HCT116 (cell line): ENCODE results near the gene PTPRC. TPM values are rescaled to one million over a fixed set of nuclear protein-coding genes. Genes with fewer than 3 reads are reported as not detected.

Source experiments
- ATAC-seq: fragments of 200-7000 bp; cut with Tn5 transposase; 2 replicates; pipeline ENCODE4 v1.9.1; 2020; ENCODE audit warnings: mild to moderate bottlenecking, moderate library complexity
- BruUV-seq: library from RNA; stranded (reverse); fragments of 400-500 nt; replicated peaks from 2 replicates; lab custom pipeline; 2021; lab: Mats Ljungman, UMichigan
- CTCF ChIA-PET: fragments of 300-600 bp; sonication (Branson Sonifier 250); formaldehyde crosslinking; loops from one replicate; lab custom pipeline; 2021; ENCODE audit warnings: antibody characterized with exemption; lab: Charles Lee
- POLR2A ChIA-PET: fragments of 300-600, 350-600 bp; sonication (Branson Sonifier 250); formaldehyde crosslinking; loops from one replicate; lab custom pipeline; 2021; ENCODE audit warnings: antibody characterized with exemption; lab: Charles Lee
- RAD21 ChIA-PET, 2 experiments: fragments of 300-600 bp; sonication (Branson Sonifier 250); formaldehyde crosslinking; loops; one replicate each; lab custom pipeline; 2023; ENCODE audit warnings: low total read pairs in 2 of 2; ENCODE audit not compliant: uncharacterized antibody in 2 of 2, unreplicated experiment in 2 of 2, low non-redundant PET in 1 of 2; lab: Charles Lee
- DNase-seq: peaks from one replicate; pipeline ENCODE4 v3.0.0-alpha.2; 2010; ENCODE audit warnings: low read depth, low spot score
- H2AFZ ChIP-seq: fragments of 200-600 bp; shearing (Covaris generic), sonication (generic); 2 replicates; pipeline ENCODE4 v1.6.1; 2017; ENCODE audit warnings: low read depth, mixed run types, mixed read lengths, antibody characterized with exemption, low read length; ENCODE audit not compliant: poor library complexity, severe bottlenecking
- H3K27ac ChIP-seq: 2 replicates; pipeline ENCODE4 v1.5.1; 2012; ENCODE audit warnings: low read depth, low read length
- H3K27me3 ChIP-seq: fragments of 200-600 bp; sonication (generic); 2 replicates; pipeline ENCODE4 v1.6.1; 2016; ENCODE audit warnings: mixed run types, low read length, mixed read lengths; ENCODE audit not compliant: insufficient read depth
- H3K36me3 ChIP-seq, 2 experiments: fragments of 200-500 bp in 1 of 2; fragments of 200-600 bp in 1 of 2; sonication (Bioruptor generic) in 1 of 2; sonication (generic) in 1 of 2; 2 replicates each; pipeline versions ENCODE4 v1.5.1 to v1.6.1; 2014 to 2016; ENCODE audit warnings: low read length in 2 of 2, inconsistent platforms in 1 of 2, mixed read lengths in 1 of 2, mixed run types in 1 of 2; ENCODE audit not compliant: insufficient read depth in 2 of 2, control insufficient read depth in 1 of 2
- H3K4me1 ChIP-seq, 2 experiments: fragments of 200-600 bp in 1 of 2; sonication (generic) in 1 of 2; 2 replicates each; pipeline versions ENCODE4 v1.5.1 to v1.6.1; 2012 to 2017; ENCODE audit warnings: low read length in 2 of 2, inconsistent platforms in 1 of 2, mild to moderate bottlenecking in 1 of 2, mixed read lengths in 1 of 2, mixed run types in 1 of 2, moderate library complexity in 1 of 2; ENCODE audit not compliant: insufficient read depth in 2 of 2, control insufficient read depth in 1 of 2
- H3K4me2 ChIP-seq: fragments of 200-600 bp; sonication (generic); 2 replicates; pipeline ENCODE4 v1.6.1; 2017; ENCODE audit warnings: mixed run types, low read length, mixed read lengths
- H3K4me3 ChIP-seq, 2 experiments: fragments of 200-600 bp in 1 of 2; sonication (generic) in 1 of 2; replicated peaks in 1 of 2; 2 replicates each; pipeline ENCODE4 v1.5.1; 2011 to 2016; ENCODE audit warnings: low read length in 2 of 2, control low read depth in 1 of 2, low read depth in 1 of 2, mild to moderate bottlenecking in 1 of 2, mixed read lengths in 1 of 2, mixed run types in 1 of 2
- H3K79me2 ChIP-seq: fragments of 200-600 bp; sonication (generic); 2 replicates; pipeline ENCODE4 v1.6.1; 2017; ENCODE audit warnings: mild to moderate bottlenecking, mixed run types, low read length, moderate library complexity, mixed read lengths; ENCODE audit not compliant: insufficient read depth
- H3K9ac ChIP-seq: fragments of 200-600 bp; sonication (generic); 2 replicates; pipeline ENCODE4 v1.6.1; 2016; ENCODE audit warnings: low read length, mixed read lengths
- H3K9me2 ChIP-seq: fragments of 200-600 bp; sonication (generic), shearing (Covaris generic); 2 replicates; pipeline ENCODE4 v1.6.1; 2017; ENCODE audit warnings: mixed run types, mild to moderate bottlenecking, moderate library complexity; ENCODE audit not compliant: insufficient read depth
- H3K9me3 ChIP-seq, 2 experiments: fragments of 200-500 bp in 1 of 2; fragments of 200-600 bp in 1 of 2; sonication (Bioruptor generic) in 1 of 2; sonication (generic) in 1 of 2; 2 replicates each; pipeline ENCODE4 v1.6.1; 2014 to 2017; ENCODE audit warnings: low read length in 2 of 2, mixed read lengths in 2 of 2, inconsistent platforms in 1 of 2, low read depth in 1 of 2, mild to moderate bottlenecking in 1 of 2, mixed run types in 1 of 2, moderate library complexity in 1 of 2; ENCODE audit not compliant: control insufficient read depth in 1 of 2, insufficient read depth in 1 of 2
- H4K20me1 ChIP-seq: fragments of 200-600 bp; sonication (generic), shearing (Covaris generic); 2 replicates; pipeline ENCODE4 v1.6.1; 2017; ENCODE audit warnings: mixed run types, mild to moderate bottlenecking, moderate library complexity; ENCODE audit not compliant: insufficient read depth
- CEBPB ChIP-seq: IDR thresholded peaks from 2 replicates; pipeline ENCODE4 v1.6.1; 2012; ENCODE audit warnings: low read depth
- CTCF ChIP-seq, 3 experiments: fragments of 200-600 bp in 1 of 3; sonication (generic) in 1 of 3; IDR thresholded peaks in 2 of 3; conservative IDR thresholded peaks in 1 of 3; 2 replicates each; pipeline ENCODE4 v1.5.1; 2012 to 2017; ENCODE audit warnings: low read depth in 2 of 3, low read length in 2 of 3, antibody characterized with exemption in 1 of 3, borderline replicate concordance in 1 of 3, control low read depth in 1 of 3, mild to moderate bottlenecking in 1 of 3, mixed read lengths in 1 of 3, mixed run types in 1 of 3, moderate library complexity in 1 of 3; ENCODE audit not compliant: insufficient read depth in 1 of 3
- EZH2 ChIP-seq: fragments of 200-600 bp; sonication (generic); IDR thresholded peaks from 2 replicates; pipeline ENCODE4 v1.6.1; 2017; ENCODE audit warnings: antibody characterized with exemption, mixed run types
- FOSL1 ChIP-seq: IDR thresholded peaks from 2 replicates; pipeline ENCODE4 v1.6.1; 2012; ENCODE audit warnings: low read depth
- MAX ChIP-seq: IDR thresholded peaks from 2 replicates; pipeline ENCODE4 v1.6.1; 2012
- POLR2AphosphoS5 ChIP-seq: IDR thresholded peaks from 2 replicates; pipeline ENCODE4 v1.6.1; 2011; ENCODE audit warnings: mild to moderate bottlenecking, low read depth, low read length, moderate library complexity
- REST ChIP-seq: IDR thresholded peaks from 2 replicates; pipeline ENCODE4 v1.6.1; 2012; ENCODE audit warnings: low read depth
- SP1 ChIP-seq: IDR thresholded peaks from 2 replicates; pipeline ENCODE4 v1.6.1; 2012; ENCODE audit warnings: low read depth
- intact Hi-C: fragments of 100-400 bp; cut with micrococcal nuclease; formaldehyde crosslinking; loops from 2 replicates; pipeline ENCODE4 v1.10.0; 2022
- total RNA-seq: library from RNA; stranded (reverse); gene quantifications from one replicate; pipeline ENCODE4 v1.2.1, GENCODE V29; 2021; ENCODE audit not compliant: unreplicated experiment

The PTPRC gene
- total RNA-seq, 1 experiment from 2014 or later: 1.2 TPM

- Histone ChIP-seq H3K4me2 (no peak overlapping the region), H3K79me2 (no peaks in the 10 kb centered on the region)
- TF ChIP-seq REST: no peak
- no peak for TF ChIP-seq MAX
- TF ChIP-seq CEBPB: no peak
- no peak for TF ChIP-seq POLR2AphosphoS5
- no peak for TF ChIP-seq SP1
- TF ChIP-seq EZH2: no peak
- no peak for TF ChIP-seq FOSL1
- TF ChIP-seq CTCF (IDR thresholded peaks at IDR 0.05 in 2 of 3, conservative IDR thresholded peaks at IDR 0.05 in 1 of 3; ENCODE audit: borderline replicate concordance in 1 of 3, insufficient read depth in 1 of 3, low read depth in 2 of 3, low read length in 2 of 3): no peak
- TF ChIP-seq, all 23 proteins: peak for 0
- DNase-seq (no peak), ATAC-seq (no peak)
- H3K9me3 ChIP-seq: no peaks in the 10 kb centered on the region
- no TSS peak for BruUV-seq
- no peak overlapping the region for H3K4me3 ChIP-seq
- CTCF ChIA-PET: no interaction called here
- no peaks in the 10 kb centered on the region for H4K20me1 ChIP-seq
- H3K4me1 ChIP-seq: no peaks in the 10 kb centered on the region
- no peak overlapping the region for H3K27ac ChIP-seq
- no peak overlapping the region for H2AFZ ChIP-seq
- no peaks in the 10 kb centered on the region for H3K27me3 ChIP-seq
- POLR2A ChIA-PET: no interaction called here
- H3K9me2 ChIP-seq: no peaks in the 10 kb centered on the region
- RAD21 ChIA-PET: no interaction called here
- H3K36me3 ChIP-seq: no peaks in the 10 kb centered on the region
- intact Hi-C loops: no loop called here
- H3K9ac ChIP-seq: no peak overlapping the region
These were observed 158.8 kb downstream of the PTPRC start for GRCh38 chr1:198797656-198798055.
